Measurements from ENCODE around the gene GRID1. TPM values are rescaled to one million over a fixed set of nuclear protein-coding genes. Genes with fewer than 3 reads are reported as not detected.

GRID1 gene
- total and polyA plus RNA-seq, 9 of the 15 experiments (the other 6 are each of a cell fraction or from before 2014, with no cell fraction given), result 0.01 to 7.2 (median 1.2) TPM

- TF ChIP-seq USF2 (CRISPR knock-in tag; IDR thresholded peaks at IDR 0.05), result no peak
- no peak for TF ChIP-seq MXI1 (IDR thresholded peaks at IDR 0.05; ENCODE audit: low read depth, low read length)
- TF ChIP-seq HMG20A (CRISPR knock-in tag; conservative IDR thresholded peaks at IDR 0.05), result no peak
- TF ChIP-seq U2AF1 (optimal IDR thresholded peaks at IDR 0.05; ENCODE audit: low read depth, low read length), result no peak
- TF ChIP-seq HINFP (tag; conservative IDR thresholded peaks at IDR 0.05; ENCODE audit: low read depth), result no peak
- no peak for TF ChIP-seq ZFP30 (CRISPR knock-in tag; IDR thresholded peaks at IDR 0.05; ENCODE audit: borderline replicate concordance)
- TF ChIP-seq SFPQ (IDR thresholded peaks at IDR 0.05; ENCODE audit: low read depth, low read length), result no peak
- TF ChIP-seq ZNF695 (CRISPR knock-in tag; IDR thresholded peaks at IDR 0.05), result no peak
- Histone ChIP-seq H3K79me2 (ENCODE audit: control insufficient read depth, insufficient read depth, low read length) (no peaks in the 10 kb centered on the region), H3K4me1 (replicated peaks in 1 of 2; ENCODE audit: control insufficient read depth in 2 of 2, insufficient read depth in 2 of 2, low read length in 2 of 2) (no peaks in the 10 kb centered on the region), H3K4me3 (no peak overlapping the region), H3K9me1 (ENCODE audit: control insufficient read depth, insufficient read depth, low read length) (no peaks in the 10 kb centered on the region), H3K9ac (ENCODE audit: insufficient read depth in 1 of 2, low read depth in 2 of 2, low read length in 2 of 2) (no peak overlapping the region), H3K27ac (ENCODE audit: extremely low read depth, low read depth, low read length) (no peak overlapping the region), H3K27me3 (ENCODE audit: control insufficient read depth in 2 of 2, insufficient read depth in 2 of 2, low read length in 2 of 2) (peaks cover 0 to 3% of the 10 kb centered on the region in 2 experiments; a peak in 1 of 5 replicates), H3K9me3 (replicated peaks; ENCODE audit: control insufficient read depth, insufficient read depth, low read depth, low read length) (no peaks in the 10 kb centered on the region), H3K4me2 (ENCODE audit: insufficient read depth, low read length) (no peak overlapping the region), H4K20me1 (replicated peaks; ENCODE audit: control insufficient read depth, insufficient read depth, low read length) (no peaks in the 10 kb centered on the region; the same call in 1 of the 2 replicates), H2AFZ (ENCODE audit: low read depth, low read length) (no peak overlapping the region), H3K36me3 (ENCODE audit: control insufficient read depth, insufficient read depth, low read length) (no peaks in the 10 kb centered on the region)
- intact Hi-C loops (cut with micrococcal nuclease) (no loop called here), in situ Hi-C loops (cut with MboI) (no loop called here)
- CTCF ChIA-PET (ENCODE audit: low intra/inter-chr PET ratio), result no interaction called here
- no TSS peak for BruUV-seq (replicated peaks)
- ATAC-seq, result no peak
- no peak for DNase-seq (ENCODE audit: extremely low read depth in 1 of 4, low spot score in 3 of 4)
- FAIRE-seq, result no peak
- POLR2A ChIA-PET, result no interaction called here
- WGBS (ENCODE audit: insufficient coverage, low coverage, missing lambda C conversion rate), result 0% methylated on average over 3 of the region's 3 CpGs
Measured at GRCh38 chr10:85918371-85918770, 448.2 kb downstream of the GRID1 start.
